CD8-positive, alpha-beta memory T cell (primary cell): ENCODE measurements around the gene AGPAT2. TPM values are rescaled to one million over a fixed set of nuclear protein-coding genes. Genes with fewer than 3 reads are reported as not detected.

Experiments
- CTCF ChIA-PET: fragments of 350-600 bp; sonication (Branson Sonifier 250); formaldehyde crosslinking; loops from one replicate; lab custom pipeline; 2021; ENCODE audit warnings: antibody characterized with exemption; lab: Charles Lee
- POLR2A ChIA-PET: fragments of 350-600 bp; sonication (Branson Sonifier 250); formaldehyde crosslinking; loops from one replicate; lab custom pipeline; 2021; ENCODE audit warnings: antibody characterized with exemption; lab: Charles Lee
- DNase-seq, 5 donors: peaks; one replicate each; pipeline versions ENCODE4 v3.0.0 to v3.0.0-alpha.2; 2020 to 2022; ENCODE audit warnings: mixed read lengths in 1 of 5
- H3K27ac ChIP-seq: one replicate; pipeline ENCODE4 v1.7.0; 2013; ENCODE audit warnings: low read depth, mild to moderate bottlenecking, low read length, moderate library complexity
- H3K27me3 ChIP-seq: 2 replicates; pipeline ENCODE4 v1.7.0; 2013; ENCODE audit warnings: low read length, mild to moderate bottlenecking; ENCODE audit not compliant: insufficient read depth, poor library complexity, severe bottlenecking
- H3K36me3 ChIP-seq: 2 replicates; pipeline ENCODE4 v1.7.0; 2013; ENCODE audit warnings: mild to moderate bottlenecking, low read length, moderate library complexity; ENCODE audit not compliant: insufficient read depth
- H3K4me1 ChIP-seq: 2 replicates; pipeline ENCODE4 v1.7.0; 2013; ENCODE audit warnings: mild to moderate bottlenecking, low read length, moderate library complexity; ENCODE audit not compliant: insufficient read depth
- H3K4me3 ChIP-seq: 2 replicates; pipeline ENCODE4 v1.7.0; 2013; ENCODE audit warnings: mild to moderate bottlenecking, low read length
- H3K9me3 ChIP-seq: 2 replicates; pipeline ENCODE4 v1.7.0; 2013; ENCODE audit warnings: mild to moderate bottlenecking, low read length
- H3K27ac Mint-ChIP-seq, 8 donors: one replicate each; pipeline ENCODE4 v1.8.0; 2020 to 2021; ENCODE audit warnings: mixed read lengths in 8 of 8, mild to moderate bottlenecking in 6 of 8, inconsistent platforms in 3 of 8, moderate library complexity in 3 of 8
- H3K27me3 Mint-ChIP-seq, 2 donors: one replicate each; pipeline ENCODE4 v1.8.0; 2020 to 2021; ENCODE audit warnings: mixed read lengths in 2 of 2, mild to moderate bottlenecking in 1 of 2, moderate library complexity in 1 of 2
- H3K36me3 Mint-ChIP-seq, 3 donors: one replicate each; pipeline ENCODE4 v1.8.0; 2020 to 2021; ENCODE audit warnings: mixed read lengths in 3 of 3, inconsistent platforms in 1 of 3, mild to moderate bottlenecking in 1 of 3
- H3K4me1 Mint-ChIP-seq, 3 donors: one replicate each; pipeline ENCODE4 v1.8.0; 2020 to 2021; ENCODE audit warnings: mixed read lengths in 3 of 3, inconsistent platforms in 1 of 3, mild to moderate bottlenecking in 1 of 3
- H3K4me3 Mint-ChIP-seq, 7 donors: one replicate each; pipeline ENCODE4 v1.8.0; 2020 to 2021; ENCODE audit warnings: mixed read lengths in 7 of 7, mild to moderate bottlenecking in 6 of 7, moderate library complexity in 4 of 7, inconsistent platforms in 2 of 7
- H3K9me3 Mint-ChIP-seq, 5 donors: one replicate each; pipeline ENCODE4 v1.8.0; 2020 to 2022; ENCODE audit warnings: mixed read lengths in 5 of 5, mild to moderate bottlenecking in 3 of 5, moderate library complexity in 2 of 5, inconsistent platforms in 1 of 5
- polyA plus RNA-seq: library from polyadenylated mRNA; unstranded; fragments of 300-500 nt; fragmentation: Illumina TruSeq; gene quantifications from one replicate; pipeline ENCODE4 v1.2.3, GENCODE V29; 2021
- total RNA-seq, 2 experiments: library from RNA; stranded (reverse); gene quantifications; one replicate each; pipeline ENCODE4 v1.2.3, GENCODE V29; 2021

Gene AGPAT2
- total and polyA plus RNA-seq, 3 experiments from 2014 or later = 17.4 to 32.5 (median 18.4) TPM

- Mint-ChIP-seq H3K4me3 (peak overlapping the region in 6 of 7 donors; percentile 4 to 83 (median 42)), H3K27me3 (peaks cover 0 to 7% of the 10 kb centered on the region in 2 donors), H3K27ac (peak overlapping the region in 1 of 8 donors; percentile 83), H3K9me3 (no peaks in the 10 kb centered on the region), H3K36me3 (peaks cover 9 to 36% (median 9%) of the 10 kb centered on the region in 3 donors), H3K4me1 (peaks cover 23 to 35% (median 24%) of the 10 kb centered on the region in 3 donors)
- ChIA-PET CTCF (interaction anchor here (0.9 to 1.9 kb wide), 4 partner anchors 13 to 306 kb away, joined by 3 to 11 read pairs (median 4); no protein-coding TSS in a partner anchor), POLR2A (interaction anchor here (0.6 to 1.9 kb wide), 9 partner anchors 9 to 634 kb away, joined by 3 to 8 read pairs (median 5); partner anchors contain the start of gene MAN1B1)
- Histone ChIP-seq H3K36me3 (peaks cover 25% of the 10 kb centered on the region), H3K27ac (peak overlapping the region; percentile 31), H3K27me3 (no peaks in the 10 kb centered on the region), H3K4me3 (peak overlapping the region; percentile 98), H3K4me1 (peaks cover 28% of the 10 kb centered on the region), H3K9me3 (no peaks in the 10 kb centered on the region)
- no peak for DNase-seq
These were observed 41.4 kb upstream of the AGPAT2 start for GRCh38 chr9:136728548-136729123.

GRCh38 chr9:136728080-136728547 is 40.9 kb upstream of the AGPAT2 start:
- peaks cover 0 to 7% of the 10 kb centered on the region in 2 donors for H3K27me3 Mint-ChIP-seq
- Histone ChIP-seq H3K9me3 (no peaks in the 10 kb centered on the region), H3K27ac (peak overlapping the region; percentile 84), H3K27me3 (no peaks in the 10 kb centered on the region), H3K4me1 (peaks cover 28% of the 10 kb centered on the region), H3K4me3 (peak overlapping the region; percentile 98), H3K36me3 (peaks cover 28% of the 10 kb centered on the region)
- peak; percentile 85 to 94 (median 90) for DNase-seq
- ChIA-PET CTCF (interaction anchor here (1.0 to 1.9 kb wide), 4 partner anchors 13 to 307 kb away, joined by 3 to 11 read pairs (median 6); no protein-coding TSS in a partner anchor), POLR2A (interaction anchor here (0.6 to 1.9 kb wide), 10 partner anchors 9 to 634 kb away, joined by 3 to 8 read pairs (median 4); partner anchors contain the start of genes DNLZ and MAN1B1)
- no peaks in the 10 kb centered on the region for H3K9me3 Mint-ChIP-seq
- peaks cover 9 to 41% (median 10%) of the 10 kb centered on the region in 3 donors for H3K36me3 Mint-ChIP-seq
- peak overlapping the region in 3 of 8 donors; percentile 39 to 97 (median 51) for H3K27ac Mint-ChIP-seq
- peaks cover 23 to 36% (median 24%) of the 10 kb centered on the region in 3 donors for H3K4me1 Mint-ChIP-seq
- peak overlapping the region; percentile 76 to 98 (median 96) for H3K4me3 Mint-ChIP-seq

GRCh38 chr9:136726631-136727191 is 39.5 kb upstream of the AGPAT2 start:
- CTCF ChIA-PET = interaction anchor here (1.0 to 1.9 kb wide), 8 partner anchors 12 to 363 kb away, joined by 3 to 6 read pairs (median 4); partner anchors contain the start of genes DNLZ and LCN8
- Mint-ChIP-seq H3K36me3 (peaks cover 9 to 45% (median 10%) of the 10 kb centered on the region in 3 donors), H3K9me3 (no peaks in the 10 kb centered on the region), H3K27ac (peak overlapping the region; percentile 80 to 98 (median 96)), H3K4me3 (peak overlapping the region; percentile 95 to 98 (median 98)), H3K4me1 (peaks cover 23 to 36% (median 24%) of the 10 kb centered on the region in 3 donors), H3K27me3 (peaks cover 0 to 7% of the 10 kb centered on the region in 2 donors)
- Histone ChIP-seq H3K36me3 (peaks cover 28% of the 10 kb centered on the region), H3K4me3 (peak overlapping the region; percentile 98), H3K4me1 (peaks cover 28% of the 10 kb centered on the region), H3K27me3 (no peaks in the 10 kb centered on the region), H3K9me3 (no peaks in the 10 kb centered on the region), H3K27ac (peak overlapping the region; percentile 84)
- POLR2A ChIA-PET = interaction anchor here (0.6 to 1.9 kb wide), 4 partner anchors 8 to 188 kb away, joined by 3 to 6 read pairs (median 4); partner anchors contain the start of gene AGPAT2
- peak in 3 of 5 donors; percentile 23 to 66 (median 36) for DNase-seq

- H3K27me3 ChIP-seq = no peaks in the 10 kb centered on the region
- peaks cover 28% of the 10 kb centered on the region for H3K36me3 ChIP-seq
- Mint-ChIP-seq H3K36me3 (peaks cover 9 to 49% (median 10%) of the 10 kb centered on the region in 3 donors), H3K4me1 (peaks cover 23 to 39% (median 24%) of the 10 kb centered on the region in 3 donors), H3K9me3 (no peaks in the 10 kb centered on the region), H3K4me3 (peak overlapping the region; percentile 95 to 98 (median 98)), H3K27ac (peak overlapping the region in 6 of 8 donors; percentile 80 to 97 (median 96)), H3K27me3 (peaks cover 0 to 7% of the 10 kb centered on the region in 2 donors)
- H3K4me1 ChIP-seq = peaks cover 28% of the 10 kb centered on the region
- H3K9me3 ChIP-seq = no peaks in the 10 kb centered on the region
- peak overlapping the region; percentile 98 for H3K4me3 ChIP-seq
- DNase-seq = no peak
- H3K27ac ChIP-seq = peak overlapping the region; percentile 84
- ChIA-PET CTCF (interaction anchor here (0.8 to 1.5 kb wide), 4 partner anchors 11 to 59 kb away, joined by 3 to 6 read pairs (median 3); partner anchors contain the start of gene LCN8), POLR2A (interaction anchor here (0.6 to 1.2 kb wide), 2 partner anchors 25 to 39 kb away, joined by 3 to 4 read pairs; partner anchors contain the start of gene AGPAT2)
These were observed 38.9 kb upstream of the AGPAT2 start for GRCh38 chr9:136726118-136726517.

- DNase-seq = no peak
- H3K4me3 Mint-ChIP-seq = peak overlapping the region in 3 of 7 donors; percentile 22 to 96 (median 72)
- H3K27ac Mint-ChIP-seq = no peak overlapping the region
- H3K27ac ChIP-seq = no peak overlapping the region
- no peaks in the 10 kb centered on the region for H3K27me3 ChIP-seq
- H3K36me3 Mint-ChIP-seq = peaks cover 9 to 53% (median 10%) of the 10 kb centered on the region in 3 donors
- H3K4me1 Mint-ChIP-seq = peaks cover 23 to 40% (median 24%) of the 10 kb centered on the region in 3 donors
- ChIA-PET POLR2A (no interaction called here), CTCF (interaction anchor here (0.8 kb wide), 1 partner anchor 58 kb away, joined by 3 read pairs; no protein-coding TSS in a partner anchor)
- H3K9me3 ChIP-seq = no peaks in the 10 kb centered on the region
- peaks cover 28% of the 10 kb centered on the region for H3K36me3 ChIP-seq
- no peaks in the 10 kb centered on the region for H3K9me3 Mint-ChIP-seq
- peaks cover 28% of the 10 kb centered on the region for H3K4me1 ChIP-seq
- peak overlapping the region; percentile 98 for H3K4me3 ChIP-seq
- H3K27me3 Mint-ChIP-seq = peaks cover 0 to 7% of the 10 kb centered on the region in 2 donors
These were observed 38.4 kb upstream of the AGPAT2 start for GRCh38 chr9:136725612-136726011.

GRCh38 chr9:136724772-136725171 is 37.5 kb upstream of the AGPAT2 start:
- Histone ChIP-seq H3K4me3 (no peak overlapping the region), H3K4me1 (peaks cover 28% of the 10 kb centered on the region), H3K36me3 (peaks cover 28% of the 10 kb centered on the region), H3K27ac (no peak overlapping the region), H3K27me3 (no peaks in the 10 kb centered on the region), H3K9me3 (no peaks in the 10 kb centered on the region)
- peaks cover 9 to 53% (median 10%) of the 10 kb centered on the region in 3 donors for H3K36me3 Mint-ChIP-seq
- DNase-seq = no peak
- H3K27me3 Mint-ChIP-seq = peaks cover 0 to 7% of the 10 kb centered on the region in 2 donors
- ChIA-PET CTCF (no interaction called here), POLR2A (no interaction called here)
- no peaks in the 10 kb centered on the region for H3K9me3 Mint-ChIP-seq
- H3K4me3 Mint-ChIP-seq = peak overlapping the region in 1 of 7 donors; percentile 35
- H3K4me1 Mint-ChIP-seq = peaks cover 23 to 40% (median 24%) of the 10 kb centered on the region in 3 donors
- H3K27ac Mint-ChIP-seq = peak overlapping the region in 1 of 8 donors; percentile 24

- H3K9me3 ChIP-seq = no peaks in the 10 kb centered on the region
- H3K27ac Mint-ChIP-seq = peak overlapping the region in 2 of 8 donors; percentile 58 to 72
- ChIA-PET POLR2A (no interaction called here), CTCF (no interaction called here)
- no peaks in the 10 kb centered on the region for H3K27me3 ChIP-seq
- H3K27me3 Mint-ChIP-seq = peaks cover 0 to 7% of the 10 kb centered on the region in 2 donors
- no peak overlapping the region for H3K27ac ChIP-seq
- H3K36me3 Mint-ChIP-seq = peaks cover 9 to 53% (median 10%) of the 10 kb centered on the region in 3 donors
- no peaks in the 10 kb centered on the region for H3K9me3 Mint-ChIP-seq
- no peak overlapping the region for H3K4me3 Mint-ChIP-seq
- H3K36me3 ChIP-seq = peaks cover 28% of the 10 kb centered on the region
- peaks cover 28% of the 10 kb centered on the region for H3K4me1 ChIP-seq
- peaks cover 23 to 40% (median 24%) of the 10 kb centered on the region in 3 donors for H3K4me1 Mint-ChIP-seq
- DNase-seq = no peak
- no peak overlapping the region for H3K4me3 ChIP-seq
These were observed 36.7 kb upstream of the AGPAT2 start for GRCh38 chr9:136723989-136724388.
